Transverse colon (tissue), 3 donors: ENCODE measurements around the gene CCDC150.

Source experiments
- POLR2A ChIP-seq: fragments of 450-650 bp; IDR thresholded peaks from one replicate; pipeline ENCODE4 v1.6.1; 2016; ENCODE audit warnings: antibody characterized with exemption, mild to moderate bottlenecking, moderate library complexity
- POLR2AphosphoS5 ChIP-seq, 3 donors: sonication (generic); formaldehyde crosslinking; IDR thresholded peaks; one replicate each; pipeline ENCODE4 v1.6.1; 2016; ENCODE audit warnings: antibody characterized with exemption in 3 of 3

- TF ChIP-seq POLR2A (no peak), POLR2AphosphoS5 (IDR thresholded peaks at IDR 0.05) (no peak)
Measured at GRCh38 chr2:196696423-196697079, 57.0 kb downstream of the CCDC150 start.
